ENCODE results near the gene CD4. TPM values are rescaled to one million over a fixed set of nuclear protein-coding genes. Genes with fewer than 3 reads are reported as not detected.

CD4 gene
- total RNA-seq, 1 experiment from 2014 or later, result 0.42 TPM

DNA sequence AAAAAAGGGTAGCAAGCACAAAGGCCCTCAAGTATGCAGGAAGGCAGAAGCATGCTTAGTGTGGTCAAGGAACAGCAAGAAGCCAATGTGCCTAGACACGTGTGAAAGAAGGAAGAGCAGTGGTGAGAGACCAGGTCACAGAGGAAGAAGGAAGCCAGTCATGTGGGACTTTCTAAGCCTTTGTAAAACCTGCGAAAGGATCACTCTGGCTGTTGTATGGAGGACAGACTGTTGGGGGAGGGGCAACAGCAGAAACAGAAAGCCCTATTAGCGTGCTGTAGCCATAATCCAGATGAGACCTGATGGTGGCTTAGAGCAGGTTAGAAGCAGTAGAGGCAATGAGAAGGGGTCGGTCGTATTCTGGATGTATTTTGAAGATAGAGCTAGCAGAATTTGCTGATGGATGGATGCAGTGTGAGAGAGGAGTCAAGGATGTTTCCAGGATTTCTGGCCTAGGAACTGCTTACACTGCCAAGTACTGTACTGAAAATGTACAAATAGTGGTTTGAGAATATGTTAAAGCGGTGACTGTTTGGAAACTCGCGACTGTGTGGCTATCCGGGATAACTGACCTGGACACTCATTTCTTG lies 30.7 kb upstream of the CD4 start:
- no peak overlapping the region for H2AFZ ChIP-seq (ENCODE audit: low read depth, low read length, poor library complexity, severe bottlenecking)
- TF ChIP-seq EGR1 (IDR thresholded peaks at IDR 0.05; ENCODE audit: low read depth) (no peak), SIN3A (IDR thresholded peaks at IDR 0.05; ENCODE audit: low read depth) (no peak), ZNF274 (IDR thresholded peaks at IDR 0.05; ENCODE audit: low read depth, low read length) (no peak), ELF1 (IDR thresholded peaks at IDR 0.05; ENCODE audit: borderline replicate concordance, low read depth) (no peak), EZH2phosphoT487 (IDR thresholded peaks at IDR 0.05; ENCODE audit: borderline replicate concordance) (no peak), RAD21 (IDR thresholded peaks at IDR 0.05; ENCODE audit: low read depth) (no peak), SP1 (IDR thresholded peaks at IDR 0.05; ENCODE audit: low read depth) (no peak), SRF (IDR thresholded peaks at IDR 0.05; ENCODE audit: low read depth) (no peak)
- TF ChIP-seq, protein P1, sequence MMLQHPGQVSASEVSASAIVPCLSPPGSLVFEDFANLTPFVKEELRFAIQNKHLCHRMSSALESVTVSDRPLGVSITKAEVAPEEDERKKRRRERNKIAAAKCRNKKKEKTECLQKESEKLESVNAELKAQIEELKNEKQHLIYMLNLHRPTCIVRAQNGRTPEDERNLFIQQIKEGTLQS (IDR thresholded peaks at IDR 0.05), result no peak
- ATAC-seq (no peak), DNase-seq (ENCODE audit: low read depth, low spot score) (no peak)
- H3K27me3 ChIP-seq (ENCODE audit: insufficient read depth, low read length), result no peaks in the 10 kb centered on the region
- no peaks in the 10 kb centered on the region for H4K20me1 ChIP-seq (ENCODE audit: insufficient read depth)
- ChIA-PET RAD21 (ENCODE audit: low non-redundant PET in 1 of 2, low total read pairs in 2 of 2, uncharacterized antibody in 2 of 2, unreplicated experiment in 2 of 2) (no interaction called here), POLR2A (interaction anchor here (1.1 kb wide), 1 partner anchor 7 kb away, joined by 4 read pairs; the partner anchor contains the start of gene PTMS), CTCF (interaction anchor here (0.7 kb wide), 1 partner anchor 8 kb away, joined by 3 read pairs; the partner anchor contains the start of gene PTMS)
- no peak overlapping the region for H3K4me3 ChIP-seq (replicated peaks in 1 of 2; ENCODE audit: low read depth in 1 of 2, low read length in 2 of 2)
- H3K9me3 ChIP-seq (ENCODE audit: control insufficient read depth in 1 of 2, insufficient read depth in 1 of 2, low read depth in 1 of 2, low read length in 2 of 2), result no peaks in the 10 kb centered on the region
- H3K4me2 ChIP-seq (ENCODE audit: low read length), result no peak overlapping the region
- no TSS peak for BruUV-seq (replicated peaks)
- H3K36me3 ChIP-seq (ENCODE audit: control insufficient read depth in 1 of 2, insufficient read depth in 2 of 2, low read length in 2 of 2), result no peaks in the 10 kb centered on the region
- intact Hi-C loops (cut with micrococcal nuclease), result no loop called here
- H3K79me2 ChIP-seq (ENCODE audit: insufficient read depth, low read length), result no peaks in the 10 kb centered on the region
- peaks cover 28 to 57% of the 10 kb centered on the region in 2 experiments for H3K4me1 ChIP-seq (ENCODE audit: control insufficient read depth in 1 of 2, insufficient read depth in 2 of 2, low read length in 2 of 2)
- no peak overlapping the region for H3K9ac ChIP-seq (ENCODE audit: low read length)
- H3K9me2 ChIP-seq (ENCODE audit: insufficient read depth), result no peaks in the 10 kb centered on the region
- H3K27ac ChIP-seq (ENCODE audit: low read depth, low read length), result no peak overlapping the region

DNA sequence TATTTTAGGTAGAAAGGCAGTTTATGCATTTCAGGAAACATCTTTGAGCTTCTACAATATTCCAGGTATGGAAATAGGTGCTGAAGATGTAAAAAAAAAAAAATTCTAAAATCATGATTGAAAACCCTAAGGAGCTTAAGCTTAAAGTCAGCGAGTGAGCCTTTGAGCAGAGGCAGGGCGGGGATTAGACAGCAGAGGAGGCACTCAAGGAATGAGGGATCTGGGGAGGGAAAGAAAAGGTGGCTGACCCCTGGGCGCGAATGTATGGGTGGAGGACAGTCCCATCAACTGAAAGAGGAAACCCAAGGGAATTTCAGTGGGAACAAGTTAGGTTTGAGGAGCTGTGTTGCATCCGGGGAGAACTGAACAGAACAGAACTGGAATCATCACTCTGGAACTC lies 29.6 kb upstream of the CD4 start:
- Histone ChIP-seq H3K27ac (ENCODE audit: low read depth, low read length) (no peak overlapping the region), H3K9ac (ENCODE audit: low read length) (no peak overlapping the region), H3K9me3 (ENCODE audit: control insufficient read depth in 1 of 2, insufficient read depth in 1 of 2, low read depth in 1 of 2, low read length in 2 of 2) (no peaks in the 10 kb centered on the region), H3K9me2 (ENCODE audit: insufficient read depth) (no peaks in the 10 kb centered on the region), H3K79me2 (ENCODE audit: insufficient read depth, low read length) (no peaks in the 10 kb centered on the region), H2AFZ (ENCODE audit: low read depth, low read length, poor library complexity, severe bottlenecking) (no peak overlapping the region), H3K4me2 (ENCODE audit: low read length) (no peak overlapping the region), H4K20me1 (ENCODE audit: insufficient read depth) (no peaks in the 10 kb centered on the region), H3K4me3 (replicated peaks in 1 of 2; ENCODE audit: low read depth in 1 of 2, low read length in 2 of 2) (no peak overlapping the region), H3K27me3 (ENCODE audit: insufficient read depth, low read length) (no peaks in the 10 kb centered on the region), H3K36me3 (ENCODE audit: control insufficient read depth in 1 of 2, insufficient read depth in 2 of 2, low read length in 2 of 2) (no peaks in the 10 kb centered on the region), H3K4me1 (ENCODE audit: control insufficient read depth in 1 of 2, insufficient read depth in 2 of 2, low read length in 2 of 2) (peaks cover 27 to 58% of the 10 kb centered on the region in 2 experiments)
- ATAC-seq (no peak), DNase-seq (ENCODE audit: low read depth, low spot score) (no peak)
- ChIA-PET RAD21 (ENCODE audit: low non-redundant PET in 1 of 2, low total read pairs in 2 of 2, uncharacterized antibody in 2 of 2, unreplicated experiment in 2 of 2) (no interaction called here), POLR2A (no interaction called here), CTCF (interaction anchor here (0.6 kb wide), 1 partner anchor 120 kb away, joined by 3 read pairs; no protein-coding TSS in a partner anchor)
- BruUV-seq (replicated peaks), result no TSS peak
- intact Hi-C loops (cut with micrococcal nuclease), result no loop called here
- TF ChIP-seq ZFX (IDR thresholded peaks at IDR 0.05) (no peak), TCF7L2 (IDR thresholded peaks at IDR 0.05; ENCODE audit: borderline replicate concordance, extremely low read depth, insufficient read depth, insufficient read length) (no peak), SIN3A (IDR thresholded peaks at IDR 0.05; ENCODE audit: low read depth) (no peak), EZH2 (IDR thresholded peaks at IDR 0.05) (no peak), YY1 (IDR thresholded peaks at IDR 0.05; ENCODE audit: extremely low read depth, insufficient replicate concordance, low read depth, low read length) (no peak), EGR1 (IDR thresholded peaks at IDR 0.05; ENCODE audit: low read depth) (no peak), ELF1 (IDR thresholded peaks at IDR 0.05; ENCODE audit: borderline replicate concordance, low read depth) (no peak), ZNF274 (IDR thresholded peaks at IDR 0.05; ENCODE audit: low read depth, low read length) (no peak)
- TF ChIP-seq, protein P2, sequence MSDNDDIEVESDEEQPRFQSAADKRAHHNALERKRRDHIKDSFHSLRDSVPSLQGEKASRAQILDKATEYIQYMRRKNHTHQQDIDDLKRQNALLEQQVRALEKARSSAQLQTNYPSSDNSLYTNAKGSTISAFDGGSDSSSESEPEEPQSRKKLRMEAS (IDR thresholded peaks at IDR 0.05), result no peak
- TF ChIP-seq, protein P1 (IDR thresholded peaks at IDR 0.05), result no peak
- TF ChIP-seq, protein P3, sequence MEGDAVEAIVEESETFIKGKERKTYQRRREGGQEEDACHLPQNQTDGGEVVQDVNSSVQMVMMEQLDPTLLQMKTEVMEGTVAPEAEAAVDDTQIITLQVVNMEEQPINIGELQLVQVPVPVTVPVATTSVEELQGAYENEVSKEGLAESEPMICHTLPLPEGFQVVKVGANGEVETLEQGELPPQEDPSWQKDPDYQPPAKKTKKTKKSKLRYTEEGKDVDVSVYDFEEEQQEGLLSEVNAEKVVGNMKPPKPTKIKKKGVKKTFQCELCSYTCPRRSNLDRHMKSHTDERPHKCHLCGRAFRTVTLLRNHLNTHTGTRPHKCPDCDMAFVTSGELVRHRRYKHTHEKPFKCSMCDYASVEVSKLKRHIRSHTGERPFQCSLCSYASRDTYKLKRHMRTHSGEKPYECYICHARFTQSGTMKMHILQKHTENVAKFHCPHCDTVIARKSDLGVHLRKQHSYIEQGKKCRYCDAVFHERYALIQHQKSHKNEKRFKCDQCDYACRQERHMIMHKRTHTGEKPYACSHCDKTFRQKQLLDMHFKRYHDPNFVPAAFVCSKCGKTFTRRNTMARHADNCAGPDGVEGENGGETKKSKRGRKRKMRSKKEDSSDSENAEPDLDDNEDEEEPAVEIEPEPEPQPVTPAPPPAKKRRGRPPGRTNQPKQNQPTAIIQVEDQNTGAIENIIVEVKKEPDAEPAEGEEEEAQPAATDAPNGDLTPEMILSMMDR (IDR thresholded peaks at IDR 0.05 in 2 of 3, conservative IDR thresholded peaks at IDR 0.05 in 1 of 3; ENCODE audit: borderline replicate concordance in 1 of 3, insufficient read depth in 1 of 3, low read depth in 2 of 3, low read length in 2 of 3), result no peak
